ENCODE data around the gene GYPA. TPM values are rescaled to one million over a fixed set of nuclear protein-coding genes. Genes with fewer than 3 reads are reported as not detected.
"Not testable (repeated sequence)": the region's sequence is repeated elsewhere in the genome, so short reads cannot be mapped to it uniquely, and the experiment has no call there.

The GYPA gene
- total RNA-seq (2012; rRNA removed) = not detected in 2 replicates
- not detected in 2 replicates for polyA plus RNA-seq (2012; rRNA removed)
- not detected in 2 replicates for polyA plus RNA-seq (2012; cell fraction: cytosol; rRNA removed)
- polyA plus RNA-seq (2012; cell fraction: nucleus; rRNA removed; ENCODE audit: low replicate concordance) = not detected in 2 replicates
- Bru-seq, nascent RNA = not detected
- not detected for BruChase-seq, experiment 1, labeled RNA remaining after a 6-hour chase
- BruChase-seq, experiment 2, labeled RNA remaining after a 2-hour chase = not detected
- long read RNA-seq = 0 reads

DNA sequence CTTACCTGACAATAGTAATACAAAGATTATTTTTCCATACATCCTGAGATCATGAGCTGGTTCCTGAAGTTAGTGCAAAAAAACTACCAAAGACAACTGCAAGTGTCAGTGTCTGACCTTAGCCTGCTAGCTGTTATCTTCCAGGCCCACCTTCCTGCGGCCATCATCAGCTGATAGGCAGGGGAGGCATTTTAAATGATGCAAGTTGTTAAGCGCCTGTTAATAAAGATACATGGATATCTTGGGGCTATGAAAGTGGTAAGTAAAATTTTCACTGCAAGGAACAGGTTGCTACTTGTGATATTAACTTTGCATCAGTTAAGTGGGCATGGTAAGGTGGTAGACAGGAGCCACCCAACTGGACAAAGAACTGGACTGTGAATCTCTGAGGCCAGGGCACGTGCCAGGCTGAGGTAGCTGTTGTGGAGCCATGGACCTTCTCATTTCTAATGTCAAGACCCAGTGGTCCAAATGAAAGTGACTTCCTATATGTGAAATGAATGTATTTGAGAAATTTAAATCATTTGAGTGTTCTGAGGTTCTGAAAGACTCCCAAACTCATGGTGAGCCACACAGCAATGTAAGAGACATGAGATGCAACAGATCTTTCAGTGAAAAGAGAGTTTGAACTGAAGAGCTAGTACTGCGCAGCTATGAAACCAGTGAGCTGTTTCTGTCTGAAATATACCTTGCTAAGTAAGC, at the start of gene GYPA:
Gene GYPA (minus strand): TSS at position 125 of the 702 bp plus-strand sequence. CDS start 83 bp downstream, at position 42.
- H2AK5ac ChIP-seq (ENCODE audit: low read depth, low read length); H3K4me1 ChIP-seq (ENCODE audit: control insufficient read depth, insufficient read depth, low read length); H4K5ac ChIP-seq (ENCODE audit: low read depth, low read length); dilution Hi-C loops (cut with HindIII; ENCODE audit: low sequenced_read_pairs, unreplicated experiment); H2BK20ac ChIP-seq (ENCODE audit: low read depth, low read length); H3K27ac ChIP-seq (ENCODE audit: insufficient read depth, low read length); ATAC-seq (ENCODE audit: low read depth); H3K9me3 ChIP-seq (ENCODE audit: control insufficient read depth, insufficient read depth, low read length); H3K4me3 ChIP-seq (ENCODE audit: insufficient read depth, low read depth, low read length); H4K8ac ChIP-seq (ENCODE audit: low read depth in 2 of 2, low read length in 2 of 2); H3K4ac ChIP-seq (ENCODE audit: low read depth, low read length); in situ Hi-C loops (cut with MboI; ENCODE audit: low sequenced_read_pairs); H3K36me3 ChIP-seq (ENCODE audit: control insufficient read depth, insufficient read depth, low read length); H3K79me1 ChIP-seq (ENCODE audit: low read depth in 1 of 2, low read length in 2 of 2); H3K9me1 ChIP-seq (ENCODE audit: insufficient read depth, low read length); H3K27me3 ChIP-seq (ENCODE audit: control insufficient read depth, insufficient read depth, low read length); H2BK5ac ChIP-seq (ENCODE audit: low read depth, low read length, poor library complexity, severe bottlenecking); H3K18ac ChIP-seq (ENCODE audit: low read depth, low read length); H3K56ac ChIP-seq (ENCODE audit: extremely low read depth, insufficient read depth, low read length); H2AK9ac ChIP-seq (replicated peaks; ENCODE audit: low read depth, low read length, poor library complexity); H3K4me2 ChIP-seq (ENCODE audit: low read depth, low read length); BruUV-seq (replicated peaks); H4K91ac ChIP-seq (ENCODE audit: insufficient read depth, low read depth, low read length); H3K23ac ChIP-seq (ENCODE audit: low read depth, low read length); DNase-seq; CTCF ChIA-PET; H3K14ac ChIP-seq (replicated peaks; ENCODE audit: low read depth, low read length); H3K9ac ChIP-seq (ENCODE audit: low read depth, low read length); H2BK15ac ChIP-seq (ENCODE audit: low read depth, low read length); H2AFZ ChIP-seq (replicated peaks; ENCODE audit: low read length, poor library complexity); H4K20me1 ChIP-seq (ENCODE audit: insufficient read depth, low read length); H2BK120ac ChIP-seq (ENCODE audit: low read depth, low read length): not testable (repeated sequence)
- POLR2A ChIA-PET (ENCODE audit: unreplicated experiment) = interaction anchor here (0.7 kb wide), 1 partner anchor 26 kb away, joined by 3 read pairs; no protein-coding TSS in a partner anchor
- intact Hi-C loops (cut with micrococcal nuclease) = loop anchor here (5.0 kb wide), 1 partner anchor 368 kb away; no protein-coding TSS in a partner anchor
- WGBS, 2 experiments (ENCODE audit: extremely low coverage in 2 of 2, insufficient read length in 1 of 2) = no CpG with 5 or more reads among the region's 4 CpGs

Measured in IMR-90 (cell line).